PFSK-1 (cell line): ENCODE data around the gene EPHA5.

Experiments
- FOXP2 ChIP-seq: optimal IDR thresholded peaks from 2 replicates; pipeline ENCODE3; 2011; ENCODE audit warnings: borderline replicate concordance, control low read depth, inconsistent platforms; ENCODE audit not compliant: insufficient read depth; ENCODE audit errors: extremely low read length, extremely low read depth
- POLR2AphosphoS5 ChIP-seq: IDR thresholded peaks from 2 replicates; pipeline ENCODE4 v1.6.1; 2012; ENCODE audit warnings: low read depth, mild to moderate bottlenecking, control low read depth, low read length, moderate library complexity
- TAF1 ChIP-seq: IDR thresholded peaks from 2 replicates; pipeline ENCODE4 v1.6.1; 2012; ENCODE audit warnings: low read length, control low read depth, borderline replicate concordance; ENCODE audit not compliant: insufficient read depth
- TF ChIP-seq, protein P1 (sequence below), 2 experiments: IDR thresholded peaks; 2 replicates each; pipeline versions ENCODE4 v1.6.1 to v1.8.0; 2011 to 2012; ENCODE audit warnings: low read depth in 2 of 2, low read length in 2 of 2, control low read depth in 1 of 2, inconsistent platforms in 1 of 2, mild to moderate bottlenecking in 1 of 2, moderate library complexity in 1 of 2; ENCODE audit not compliant: insufficient read depth in 1 of 2

GRCh38 chr4:65651031-65651430, 19.3 kb downstream of the EPHA5 start:
- TF ChIP-seq TAF1 (no peak), POLR2AphosphoS5 (no peak), FOXP2 (no peak)
- TF ChIP-seq, protein P1, sequence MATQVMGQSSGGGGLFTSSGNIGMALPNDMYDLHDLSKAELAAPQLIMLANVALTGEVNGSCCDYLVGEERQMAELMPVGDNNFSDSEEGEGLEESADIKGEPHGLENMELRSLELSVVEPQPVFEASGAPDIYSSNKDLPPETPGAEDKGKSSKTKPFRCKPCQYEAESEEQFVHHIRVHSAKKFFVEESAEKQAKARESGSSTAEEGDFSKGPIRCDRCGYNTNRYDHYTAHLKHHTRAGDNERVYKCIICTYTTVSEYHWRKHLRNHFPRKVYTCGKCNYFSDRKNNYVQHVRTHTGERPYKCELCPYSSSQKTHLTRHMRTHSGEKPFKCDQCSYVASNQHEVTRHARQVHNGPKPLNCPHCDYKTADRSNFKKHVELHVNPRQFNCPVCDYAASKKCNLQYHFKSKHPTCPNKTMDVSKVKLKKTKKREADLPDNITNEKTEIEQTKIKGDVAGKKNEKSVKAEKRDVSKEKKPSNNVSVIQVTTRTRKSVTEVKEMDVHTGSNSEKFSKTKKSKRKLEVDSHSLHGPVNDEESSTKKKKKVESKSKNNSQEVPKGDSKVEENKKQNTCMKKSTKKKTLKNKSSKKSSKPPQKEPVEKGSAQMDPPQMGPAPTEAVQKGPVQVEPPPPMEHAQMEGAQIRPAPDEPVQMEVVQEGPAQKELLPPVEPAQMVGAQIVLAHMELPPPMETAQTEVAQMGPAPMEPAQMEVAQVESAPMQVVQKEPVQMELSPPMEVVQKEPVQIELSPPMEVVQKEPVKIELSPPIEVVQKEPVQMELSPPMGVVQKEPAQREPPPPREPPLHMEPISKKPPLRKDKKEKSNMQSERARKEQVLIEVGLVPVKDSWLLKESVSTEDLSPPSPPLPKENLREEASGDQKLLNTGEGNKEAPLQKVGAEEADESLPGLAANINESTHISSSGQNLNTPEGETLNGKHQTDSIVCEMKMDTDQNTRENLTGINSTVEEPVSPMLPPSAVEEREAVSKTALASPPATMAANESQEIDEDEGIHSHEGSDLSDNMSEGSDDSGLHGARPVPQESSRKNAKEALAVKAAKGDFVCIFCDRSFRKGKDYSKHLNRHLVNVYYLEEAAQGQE (IDR thresholded peaks at IDR 0.05; ENCODE audit: insufficient read depth in 1 of 2, low read depth in 2 of 2, low read length in 2 of 2): no peak
